PC-9 (cell line): Measurements from ENCODE around the gene CMC1. TPM values are rescaled to one million over a fixed set of nuclear protein-coding genes. Genes with fewer than 3 reads are reported as not detected.

Source experiments
- Bru-seq: library from RNA; stranded (reverse); fragments of 400-500 nt; gene quantifications from one replicate; lab custom pipeline; 2021; lab: Mats Ljungman, UMichigan
- BruChase-seq, 2 experiments: library from RNA; stranded (reverse); fragments of 400-500 nt; gene quantifications; one replicate each; lab custom pipeline; 2021; lab: Mats Ljungman, UMichigan
- BruUV-seq: library from RNA; stranded (reverse); fragments of 400-500 nt; replicated peaks from 2 replicates; lab custom pipeline; 2021; lab: Mats Ljungman, UMichigan
- CTCF ChIA-PET: fragments of 300-600 bp; sonication (Branson Sonifier 250); formaldehyde crosslinking; loops from one replicate; lab custom pipeline; 2022; ENCODE audit warnings: antibody characterized with exemption; lab: Charles Lee
- POLR2A ChIA-PET: fragments of 300-600 bp; sonication (Branson Sonifier 250); formaldehyde crosslinking; loops from one replicate; lab custom pipeline; 2022; ENCODE audit warnings: antibody characterized with exemption; ENCODE audit not compliant: unreplicated experiment; lab: Charles Lee
- DNase-seq, 2 experiments: peaks; one replicate each; pipeline versions ENCODE4 v3.0.0 to v3.0.0-alpha.2; 2015 to 2022; ENCODE audit warnings: mixed read lengths in 1 of 2
- H2AFZ ChIP-seq: fragments of 200-600 bp; sonication (generic); 2 replicates; pipeline ENCODE4 v1.8.1; 2017; ENCODE audit warnings: antibody characterized with exemption
- H3F3A ChIP-seq: fragments of 200-600 bp; sonication (generic); 2 replicates; pipeline ENCODE4 v1.8.1; 2017; ENCODE audit warnings: antibody characterized with exemption, mild to moderate bottlenecking, low read depth; ENCODE audit not compliant: insufficient read depth
- H3K27ac ChIP-seq: fragments of 200-600 bp; sonication (generic); 2 replicates; pipeline ENCODE4 v1.6.1; 2016; ENCODE audit warnings: mixed run types
- H3K27me3 ChIP-seq: fragments of 200-600 bp; sonication (generic); 2 replicates; pipeline ENCODE4 v1.6.1; 2016; ENCODE audit warnings: low read depth, mixed run types; ENCODE audit not compliant: insufficient read depth
- H3K36me3 ChIP-seq: fragments of 200-600 bp; sonication (generic); 2 replicates; pipeline ENCODE4 v1.6.1; 2016; ENCODE audit warnings: low read depth, mixed run types
- H3K4me1 ChIP-seq: fragments of 200-600 bp; sonication (generic); replicated peaks from 2 replicates; pipeline ENCODE4 v1.6.1; 2016; ENCODE audit warnings: mixed run types; ENCODE audit not compliant: insufficient read depth
- H3K4me2 ChIP-seq: fragments of 200-600 bp; sonication (generic); 2 replicates; pipeline ENCODE4 v1.6.1; 2017; ENCODE audit warnings: mixed run types
- H3K4me3 ChIP-seq: fragments of 200-600 bp; sonication (generic); 2 replicates; pipeline ENCODE4 v1.6.1; 2016; ENCODE audit warnings: mixed run types
- H3K79me2 ChIP-seq: fragments of 200-600 bp; sonication (generic); 2 replicates; pipeline ENCODE4 v1.6.1; 2017; ENCODE audit warnings: low read depth, mixed run types
- H3K9me2 ChIP-seq: fragments of 200-600 bp; sonication (generic); 2 replicates; pipeline ENCODE4 v1.8.1; 2017; ENCODE audit warnings: mild to moderate bottlenecking; ENCODE audit not compliant: insufficient read depth
- H3K9me3 ChIP-seq: fragments of 200-600 bp; sonication (generic); 2 replicates; pipeline ENCODE4 v1.8.1; 2016; ENCODE audit warnings: low read depth; ENCODE audit not compliant: insufficient read depth
- H4K20me1 ChIP-seq: fragments of 200-600 bp; sonication (generic); 2 replicates; pipeline ENCODE4 v1.8.1; 2017; ENCODE audit not compliant: insufficient read depth
- CTCF ChIP-seq: fragments of 200-600 bp; sonication (generic); conservative IDR thresholded peaks from 2 replicates; pipeline ENCODE4 v1.6.1; 2017; ENCODE audit warnings: mixed run types, antibody characterized with exemption, mild to moderate bottlenecking, moderate library complexity
- EZH2 ChIP-seq: fragments of 200-600 bp; sonication (generic); IDR thresholded peaks from 2 replicates; pipeline ENCODE4 v1.8.0; 2017; ENCODE audit warnings: antibody characterized with exemption, low read depth
- intact Hi-C: fragments of 100-400 bp; cut with micrococcal nuclease; formaldehyde crosslinking; loops from one replicate; pipeline ENCODE4 v1.10.0; 2022; ENCODE audit not compliant: unreplicated experiment
- long read RNA-seq: library from polyadenylated mRNA; stranded (forward); transcript quantifications from one replicate; pipeline ENCODE4 v2.0.0, GENCODE V29; 2022
- total RNA-seq: library from RNA; stranded (reverse); gene quantifications from 2 replicates; pipeline ENCODE4 v1.2.3, GENCODE V29; 2021

Gene CMC1, protein sequence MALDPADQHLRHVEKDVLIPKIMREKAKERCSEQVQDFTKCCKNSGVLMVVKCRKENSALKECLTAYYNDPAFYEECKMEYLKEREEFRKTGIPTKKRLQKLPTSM
- total RNA-seq (26.7 and 33.8 TPM in 2 replicates), Bru-seq, nascent RNA (percentile 80 among the genes with signal in this experiment), BruChase-seq, experiment 1, labeled RNA remaining after a 2-hour chase (percentile 83 among the genes with signal in this experiment), BruChase-seq, experiment 2, labeled RNA remaining after a 6-hour chase (percentile 56 among the genes with signal in this experiment)
- long read RNA-seq, full-length matches to known transcripts = 125 of 139 reads
- long read RNA-seq, partial matches to known transcripts = 1 of 139 reads
- long read RNA-seq, other reads (novel, unspliced or antisense) = 13 of 139 reads

DNA sequence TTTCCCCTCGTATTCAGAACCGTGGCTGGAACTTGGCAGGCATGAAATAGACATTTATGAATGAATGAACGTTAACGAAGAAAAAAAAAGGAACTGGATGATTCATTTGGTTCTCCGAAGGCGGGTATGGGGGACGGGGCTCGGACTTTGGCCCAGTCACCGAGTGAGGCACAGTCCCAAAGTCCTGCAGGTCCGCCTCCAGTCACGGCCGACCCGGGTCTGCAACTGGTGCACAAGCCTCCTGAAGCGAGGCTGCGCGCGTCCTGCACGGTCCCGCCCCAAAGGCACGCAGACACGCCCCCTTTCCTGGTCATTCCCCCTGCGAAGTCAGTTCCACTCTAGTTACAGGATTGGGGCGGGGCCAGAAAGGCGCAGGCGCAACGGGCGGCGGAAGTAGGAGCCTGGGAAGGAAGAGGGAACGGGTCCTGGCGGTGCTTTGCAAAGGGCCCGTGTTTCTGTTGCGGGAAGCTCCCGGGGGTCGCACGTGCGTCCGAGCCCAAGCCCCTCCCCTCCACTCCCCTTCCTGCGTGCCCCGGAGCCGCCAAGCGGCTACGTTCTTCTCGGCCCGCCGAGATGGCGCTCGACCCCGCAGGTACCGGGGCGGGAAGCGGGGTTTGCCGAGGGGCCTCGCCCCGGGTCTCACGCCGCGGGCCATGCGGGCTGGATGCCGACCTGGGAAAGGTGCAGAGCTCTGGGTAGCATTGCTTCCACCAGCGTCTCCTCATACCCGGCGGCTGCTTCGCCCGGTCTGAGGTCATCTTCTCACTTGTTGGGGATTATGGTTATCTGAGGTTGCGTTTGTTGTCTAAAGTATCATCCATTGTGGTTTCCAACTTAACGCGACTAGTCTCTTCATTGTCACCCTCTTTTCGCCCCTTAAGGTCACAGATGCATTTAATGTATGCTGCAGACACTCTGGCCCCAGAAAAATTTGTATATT, at the start of gene CMC1:
Gene CMC1 (plus strand): TSS at position 399 of the 940 bp plus-strand sequence. CDS start 175 bp downstream, at position 574.
- Histone ChIP-seq H3K79me2 (peaks cover 45% of the 10 kb centered on the region), H3K27me3 (no peaks in the 10 kb centered on the region), H3K4me3 (peak within 1 kb of the TSS; percentile 80), H2AFZ (peak within 1 kb of the TSS; percentile 93), H3K9me2 (no peaks in the 10 kb centered on the region), H3K4me2 (peak within 1 kb of the TSS; percentile 95), H4K20me1 (peaks cover 3% of the 10 kb centered on the region; the same call in 1 of the 2 replicates), H3K27ac (peak within 1 kb of the TSS; percentile 59), H3F3A (no peaks in the 10 kb centered on the region), H3K4me1 (peaks cover 16% of the 10 kb centered on the region; the same call in 1 of the 2 replicates), H3K36me3 (no peaks in the 10 kb centered on the region), H3K9me3 (no peaks in the 10 kb centered on the region)
- TSS peak; percentile 55 for BruUV-seq
- TF ChIP-seq CTCF = no peak
- no peak for TF ChIP-seq EZH2
- CTCF ChIA-PET = no interaction called here
- intact Hi-C loops = loop anchor here (1.0 to 5.0 kb wide), 2 partner anchors 107 to 759 kb away; partner anchors contain the start of genes AZI2, SLC4A7 and ZCWPW2
- POLR2A ChIA-PET = no interaction called here
- DNase-seq = peak; percentile 85 to 96

DNA sequence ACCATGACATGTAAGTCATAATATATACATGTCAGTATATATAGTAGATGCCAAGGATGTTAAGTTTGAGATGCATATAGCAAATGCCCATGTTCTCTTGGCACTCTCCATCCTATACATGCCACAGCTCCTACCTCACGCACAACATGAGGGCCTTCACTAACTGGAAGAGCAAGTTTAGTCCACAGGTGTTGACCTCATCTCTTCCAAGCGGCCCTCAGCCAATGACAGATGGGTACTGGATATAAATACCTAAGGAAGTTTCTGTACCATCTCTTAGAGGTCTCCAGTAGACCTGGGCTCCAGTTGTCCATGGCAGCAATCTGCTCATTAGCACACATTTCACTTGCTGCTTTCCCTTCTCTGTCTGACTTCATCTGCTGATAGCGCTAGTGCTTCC, 43.3 kb upstream of the CMC1 start:
- CTCF ChIA-PET = no interaction called here
- no peak overlapping the region for H3K4me3 ChIP-seq
- no TSS peak for BruUV-seq

More for the DNA sequence above, 43.3 kb upstream of the CMC1 start:
- H3K27ac ChIP-seq = no peak overlapping the region
- H3F3A ChIP-seq = no peaks in the 10 kb centered on the region
- H3K9me3 ChIP-seq = no peaks in the 10 kb centered on the region
- H3K79me2 ChIP-seq = no peaks in the 10 kb centered on the region
- TF ChIP-seq EZH2 (no peak), CTCF (no peak)
- no peak for DNase-seq
- H2AFZ ChIP-seq = no peak overlapping the region
- H3K36me3 ChIP-seq = no peaks in the 10 kb centered on the region
- no peaks in the 10 kb centered on the region for H3K27me3 ChIP-seq
- no peak overlapping the region for H3K4me2 ChIP-seq
- intact Hi-C loops = no loop called here
- no peaks in the 10 kb centered on the region for H3K4me1 ChIP-seq
- no peaks in the 10 kb centered on the region for H3K9me2 ChIP-seq
- H4K20me1 ChIP-seq = no peaks in the 10 kb centered on the region
- POLR2A ChIA-PET = no interaction called here
